ENCODE data around the gene IRS2. TPM values are rescaled to one million over a fixed set of nuclear protein-coding genes. Genes with fewer than 3 reads are reported as not detected.

The IRS2 gene
- total and polyA plus RNA-seq, 2 experiments from 2014 or later: 3.4 to 7.7 TPM

GRCh38 chr13:109728791-109729731 lies 57.3 kb downstream of the IRS2 start:
- Histone ChIP-seq H3K4me2 (ENCODE audit: unreplicated experiment) (no peak overlapping the region), H3K9me2 (ENCODE audit: insufficient read depth) (no peaks in the 10 kb centered on the region), H2AFZ (no peak overlapping the region; the same call in 1 of the 2 replicates), H4K20me1 (ENCODE audit: insufficient read depth) (no peaks in the 10 kb centered on the region), H3K79me2 (ENCODE audit: insufficient read depth) (no peaks in the 10 kb centered on the region), H3K36me3 (ENCODE audit: low read depth) (no peaks in the 10 kb centered on the region), H3K4me3 (no peak overlapping the region), H3K27me3 (replicated peaks; ENCODE audit: insufficient read depth) (peaks cover 54% of the 10 kb centered on the region), H3K27ac (no peak overlapping the region), H3K9me3 (ENCODE audit: low read depth) (no peaks in the 10 kb centered on the region), H3K4me1 (ENCODE audit: insufficient read depth) (no peaks in the 10 kb centered on the region), H3F3A (ENCODE audit: insufficient read depth) (no peaks in the 10 kb centered on the region), H3K9ac (no peak overlapping the region)
- TF ChIP-seq EZH2phosphoT487 (IDR thresholded peaks at IDR 0.05; ENCODE audit: insufficient read depth, low read depth) (no peak), EZH2 (IDR thresholded peaks at IDR 0.05; ENCODE audit: insufficient read depth, poor library complexity, severe bottlenecking) (no peak)
- in situ Hi-C loops (cut with MboI): no loop called here
- peak; percentile 14 for DNase-seq
- WGBS, 2 experiments (ENCODE audit: low coverage in 1 of 2, low lambda C conversion rate in 2 of 2, missing lambda C conversion rate in 2 of 2): 33 to 39% methylated on average over 17 of the region's 17 CpGs

- WGBS, 2 experiments (ENCODE audit: low coverage in 1 of 2, low lambda C conversion rate in 2 of 2, missing lambda C conversion rate in 2 of 2): 58 to 69% methylated on average over 10 of the region's 10 CpGs
- Histone ChIP-seq H3K79me2 (ENCODE audit: insufficient read depth) (no peaks in the 10 kb centered on the region), H3K4me2 (ENCODE audit: unreplicated experiment) (no peak overlapping the region), H3K4me3 (no peak overlapping the region), H3K9ac (no peak overlapping the region), H3K4me1 (ENCODE audit: insufficient read depth) (no peaks in the 10 kb centered on the region), H3K36me3 (ENCODE audit: low read depth) (no peaks in the 10 kb centered on the region), H3K9me2 (ENCODE audit: insufficient read depth) (no peaks in the 10 kb centered on the region), H4K20me1 (ENCODE audit: insufficient read depth) (no peaks in the 10 kb centered on the region), H2AFZ (no peak overlapping the region), H3K9me3 (ENCODE audit: low read depth) (no peaks in the 10 kb centered on the region), H3K27me3 (replicated peaks; ENCODE audit: insufficient read depth) (peaks cover 64% of the 10 kb centered on the region), H3F3A (ENCODE audit: insufficient read depth) (no peaks in the 10 kb centered on the region), H3K27ac (no peak overlapping the region)
- no peak for TF ChIP-seq EZH2phosphoT487 (IDR thresholded peaks at IDR 0.05; ENCODE audit: insufficient read depth, low read depth)
- no peak for TF ChIP-seq EZH2 (IDR thresholded peaks at IDR 0.05; ENCODE audit: insufficient read depth, poor library complexity, severe bottlenecking)
- in situ Hi-C loops (cut with MboI): no loop called here
- DNase-seq: no peak
Observed at GRCh38 chr13:109728061-109728460, 58.3 kb downstream of the IRS2 start.

DNA sequence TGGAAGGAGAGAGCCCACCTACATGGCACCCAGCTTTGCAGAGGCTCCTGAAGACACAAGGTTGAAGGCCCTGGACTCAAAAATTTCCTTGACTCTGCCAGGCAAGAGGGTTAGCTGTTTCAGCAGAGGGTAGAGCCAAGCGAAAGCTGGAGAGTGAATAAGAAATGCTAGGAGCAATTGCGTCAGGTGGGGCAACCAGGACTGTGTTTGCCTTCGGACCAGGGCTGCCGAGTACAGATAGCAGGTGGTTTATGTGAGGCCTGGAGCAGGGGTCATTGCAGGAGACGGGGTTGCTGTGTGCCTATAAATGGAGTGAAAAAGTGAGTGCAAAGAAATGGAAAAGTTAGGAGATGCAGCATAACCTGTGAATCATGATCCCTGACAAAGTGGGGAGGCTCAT lies 59.1 kb downstream of the IRS2 start:
- Histone ChIP-seq H3K79me2 (ENCODE audit: insufficient read depth) (no peaks in the 10 kb centered on the region), H3K9me2 (ENCODE audit: insufficient read depth) (no peaks in the 10 kb centered on the region), H3K4me3 (no peak overlapping the region), H3K27me3 (replicated peaks; ENCODE audit: insufficient read depth) (peaks cover 64% of the 10 kb centered on the region), H3K4me2 (ENCODE audit: unreplicated experiment) (no peak overlapping the region), H3K27ac (no peak overlapping the region), H4K20me1 (ENCODE audit: insufficient read depth) (no peaks in the 10 kb centered on the region), H3K36me3 (ENCODE audit: low read depth) (no peaks in the 10 kb centered on the region), H3K9ac (no peak overlapping the region), H2AFZ (no peak overlapping the region), H3K4me1 (ENCODE audit: insufficient read depth) (no peaks in the 10 kb centered on the region), H3K9me3 (ENCODE audit: low read depth) (no peaks in the 10 kb centered on the region), H3F3A (ENCODE audit: insufficient read depth) (no peaks in the 10 kb centered on the region)
- TF ChIP-seq EZH2 (IDR thresholded peaks at IDR 0.05; ENCODE audit: insufficient read depth, poor library complexity, severe bottlenecking) (no peak), EZH2phosphoT487 (IDR thresholded peaks at IDR 0.05; ENCODE audit: insufficient read depth, low read depth) (no peak)
- in situ Hi-C loops (cut with MboI): no loop called here
- WGBS, 2 experiments (ENCODE audit: low coverage in 1 of 2, low lambda C conversion rate in 2 of 2, missing lambda C conversion rate in 2 of 2): 51 to 53% methylated on average over 5 of the region's 5 CpGs
- DNase-seq: no peak

DNA sequence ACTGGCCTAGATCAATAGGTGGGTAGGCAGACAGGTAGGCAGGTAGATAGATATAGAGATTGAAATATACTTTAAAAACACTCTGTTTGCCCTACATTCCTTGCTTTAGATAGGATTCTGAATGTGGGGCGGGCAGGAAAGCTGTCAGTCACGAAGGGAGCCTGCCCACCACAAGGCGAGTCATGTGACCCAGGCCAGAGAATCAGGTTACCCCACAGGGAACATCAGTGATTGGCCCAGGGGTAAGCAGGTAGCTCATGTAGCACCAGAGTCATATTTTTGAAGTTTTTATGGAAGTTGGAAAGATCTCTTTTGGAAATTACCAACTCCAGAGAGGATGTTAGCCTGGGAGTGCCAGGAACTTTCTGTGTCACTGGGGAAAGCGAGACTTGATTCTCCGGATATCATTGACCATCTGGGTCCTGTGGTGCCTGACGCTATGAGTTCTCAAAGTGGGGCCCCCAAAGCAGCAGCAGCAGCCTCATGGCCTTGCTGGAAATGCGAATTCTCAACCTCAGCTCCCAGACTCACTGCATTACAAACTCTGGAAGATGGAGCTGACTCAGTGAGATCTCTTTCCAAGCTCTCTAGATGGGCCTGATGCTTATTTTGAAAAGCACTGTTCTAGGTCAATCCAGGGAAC lies 60.3 kb downstream of the IRS2 start:
- H3K9ac ChIP-seq: no peak overlapping the region
- no peaks in the 10 kb centered on the region for H3K9me2 ChIP-seq (ENCODE audit: insufficient read depth)
- TF ChIP-seq EZH2 (IDR thresholded peaks at IDR 0.05; ENCODE audit: insufficient read depth, poor library complexity, severe bottlenecking): no peak
- TF ChIP-seq EZH2phosphoT487 (IDR thresholded peaks at IDR 0.05; ENCODE audit: insufficient read depth, low read depth): no peak
- no peak overlapping the region for H3K4me3 ChIP-seq
- DNase-seq: no peak
- peaks cover 56% of the 10 kb centered on the region for H3K27me3 ChIP-seq (replicated peaks; ENCODE audit: insufficient read depth)
- H3K4me1 ChIP-seq (ENCODE audit: insufficient read depth): no peaks in the 10 kb centered on the region
- no peaks in the 10 kb centered on the region for H4K20me1 ChIP-seq (ENCODE audit: insufficient read depth)
- no peak overlapping the region for H2AFZ ChIP-seq
- 36 to 50% methylated on average over 7 of the region's 7 CpGs for WGBS, 2 experiments (ENCODE audit: low coverage in 1 of 2, low lambda C conversion rate in 2 of 2, missing lambda C conversion rate in 2 of 2)
- no peaks in the 10 kb centered on the region for H3K36me3 ChIP-seq (ENCODE audit: low read depth)
- in situ Hi-C loops (cut with MboI): no loop called here
- H3K79me2 ChIP-seq (ENCODE audit: insufficient read depth): no peaks in the 10 kb centered on the region
- no peak overlapping the region for H3K27ac ChIP-seq
- no peaks in the 10 kb centered on the region for H3K9me3 ChIP-seq (ENCODE audit: low read depth)
- no peak overlapping the region for H3K4me2 ChIP-seq (ENCODE audit: unreplicated experiment)
- H3F3A ChIP-seq (ENCODE audit: insufficient read depth): no peaks in the 10 kb centered on the region
